Activated naive CD4-positive, alpha-beta T cell treated with anti-CD3 and anti-CD28 coated beads, Interleukin-2, amount 50 U/mL, for 72 hours (primary cell): Measurements from ENCODE around the gene SARM1. TPM values are rescaled to one million over a fixed set of nuclear protein-coding genes. Genes with fewer than 3 reads are reported as not detected.
"Not testable (repeated sequence)": the region's sequence is repeated elsewhere in the genome, so short reads cannot be mapped to it uniquely, and the experiment has no call there.

Experiments used
- ATAC-seq, 2 donors: fragments of 150-1000 bp; cut with Tn5 transposase; 2 replicates each; pipeline ENCODE4 v1.10.0; 2021; ENCODE audit warnings: mild to moderate bottlenecking in 2 of 2, moderate library complexity in 2 of 2
- DNase-seq, 2 donors: peaks; one replicate each; pipeline ENCODE4 v3.0.0; 2021 to 2022; ENCODE audit warnings: low spot score in 2 of 2
- H3K27ac Mint-ChIP-seq, 2 donors: one replicate each; pipeline ENCODE4 v1.8.0; 2022; ENCODE audit warnings: mild to moderate bottlenecking in 2 of 2, mixed read lengths in 2 of 2
- H3K36me3 Mint-ChIP-seq, 2 donors: one replicate each; pipeline ENCODE4 v1.8.0; 2022; ENCODE audit warnings: mixed read lengths in 2 of 2
- H3K9me3 Mint-ChIP-seq, 2 donors: one replicate each; pipeline ENCODE4 v1.8.0; 2022; ENCODE audit warnings: mixed read lengths in 2 of 2
- total RNA-seq, 2 donors: library from RNA; stranded (reverse); gene quantifications; one replicate each; pipeline ENCODE4 v1.2.3, GENCODE V29; 2022

SARM1 gene
- total RNA-seq, 2 donors from 2014 or later: 13.9 to 29.5 TPM

GRCh38 chr17:28335959-28336871, 35.3 kb upstream of the SARM1 start:
- DNase-seq (peak in 1 of 2 donors; percentile 10), ATAC-seq (peak in 1 of 2 donors; percentile 1)
- Mint-ChIP-seq H3K9me3 (no peaks in the 10 kb centered on the region), H3K27ac (peak overlapping the region; percentile 95 to 96), H3K36me3 (peaks cover 0 to 13% of the 10 kb centered on the region in 2 donors)

GRCh38 chr17:28338056-28338768, 33.3 kb upstream of the SARM1 start:
- peaks cover 0 to 13% of the 10 kb centered on the region in 2 donors for H3K36me3 Mint-ChIP-seq
- peak overlapping the region in 1 of 2 donors; percentile 95 for H3K27ac Mint-ChIP-seq

GRCh38 chr17:28338769-28339212, 32.7 kb upstream of the SARM1 start:
- H3K36me3 Mint-ChIP-seq: peaks cover 0 to 13% of the 10 kb centered on the region in 2 donors
- H3K27ac Mint-ChIP-seq: peak overlapping the region in 1 of 2 donors; percentile 95
- not testable (repeated sequence) for ATAC-seq, DNase-seq, H3K9me3 Mint-ChIP-seq

More at GRCh38 chr17:28338056-28338768, 33.3 kb upstream of the SARM1 start:
- ATAC-seq: no peak
- no peaks in the 10 kb centered on the region for H3K9me3 Mint-ChIP-seq
- DNase-seq: no peak

GRCh38 chr17:28339431-28339830, 32.1 kb upstream of the SARM1 start:
- H3K9me3 Mint-ChIP-seq: no peaks in the 10 kb centered on the region
- peaks cover 0 to 13% of the 10 kb centered on the region in 2 donors for H3K36me3 Mint-ChIP-seq
- DNase-seq (no peak), ATAC-seq (no peak)
- H3K27ac Mint-ChIP-seq: peak overlapping the region in 1 of 2 donors; percentile 65

GRCh38 chr17:28340374-28340773, 31.1 kb upstream of the SARM1 start:
- Mint-ChIP-seq H3K9me3 (no peaks in the 10 kb centered on the region), H3K27ac (no peak overlapping the region), H3K36me3 (peaks cover 0 to 13% of the 10 kb centered on the region in 2 donors)
- ATAC-seq (no peak), DNase-seq (no peak)

GRCh38 chr17:28341516-28341915, 30.0 kb upstream of the SARM1 start:
- DNase-seq (no peak), ATAC-seq (no peak)
- H3K27ac Mint-ChIP-seq: no peak overlapping the region
- H3K36me3 Mint-ChIP-seq: peaks cover 0 to 13% of the 10 kb centered on the region in 2 donors
- H3K9me3 Mint-ChIP-seq: no peaks in the 10 kb centered on the region

- no peaks in the 10 kb centered on the region for H3K9me3 Mint-ChIP-seq
- H3K27ac Mint-ChIP-seq: peak overlapping the region in 1 of 2 donors; percentile 29
- ATAC-seq (no peak), DNase-seq (no peak)
- peaks cover 0 to 13% of the 10 kb centered on the region in 2 donors for H3K36me3 Mint-ChIP-seq
Measured at GRCh38 chr17:28342313-28342712, 29.2 kb upstream of the SARM1 start.

GRCh38 chr17:28343491-28343932, 28.0 kb upstream of the SARM1 start:
- DNase-seq (no peak), ATAC-seq (peak in 1 of 2 donors; percentile 19)
- Mint-ChIP-seq H3K27ac (peak overlapping the region in 1 of 2 donors; percentile 38), H3K9me3 (no peaks in the 10 kb centered on the region), H3K36me3 (peaks cover 0 to 2% of the 10 kb centered on the region in 2 donors)

GRCh38 chr17:28344011-28344410, 27.5 kb upstream of the SARM1 start:
- Mint-ChIP-seq H3K9me3 (no peaks in the 10 kb centered on the region), H3K36me3 (no peaks in the 10 kb centered on the region), H3K27ac (peak overlapping the region; percentile 22 to 38)
- ATAC-seq: peak in 1 of 2 donors; percentile 18
- no peak for DNase-seq

- ATAC-seq (peak in 1 of 2 donors; percentile 25), DNase-seq (no peak)
- H3K27ac Mint-ChIP-seq: peak overlapping the region; percentile 22 to 38
- H3K9me3 Mint-ChIP-seq: no peaks in the 10 kb centered on the region
- no peaks in the 10 kb centered on the region for H3K36me3 Mint-ChIP-seq
Measured at GRCh38 chr17:28344435-28344901, 27.0 kb upstream of the SARM1 start.

- peak in 1 of 2 donors; percentile 15 for ATAC-seq
- H3K27ac Mint-ChIP-seq: peak overlapping the region; percentile 51 to 72
- no peak for DNase-seq
- H3K36me3 Mint-ChIP-seq: no peaks in the 10 kb centered on the region
- H3K9me3 Mint-ChIP-seq: no peaks in the 10 kb centered on the region
Measured at GRCh38 chr17:28345419-28346198, 25.9 kb upstream of the SARM1 start.

- no peak for DNase-seq
- no peaks in the 10 kb centered on the region for H3K36me3 Mint-ChIP-seq
- no peak for ATAC-seq
- peak overlapping the region; percentile 51 to 72 for H3K27ac Mint-ChIP-seq
- no peaks in the 10 kb centered on the region for H3K9me3 Mint-ChIP-seq
Measured at GRCh38 chr17:28346199-28346580, 25.3 kb upstream of the SARM1 start.

GRCh38 chr17:28346746-28347246, 24.7 kb upstream of the SARM1 start:
- DNase-seq (no peak), ATAC-seq (no peak)
- H3K36me3 Mint-ChIP-seq: no peaks in the 10 kb centered on the region
- no peaks in the 10 kb centered on the region for H3K9me3 Mint-ChIP-seq
- peak overlapping the region; percentile 51 to 72 for H3K27ac Mint-ChIP-seq

GRCh38 chr17:28347261-28347891, 24.1 kb upstream of the SARM1 start:
- H3K27ac Mint-ChIP-seq: peak overlapping the region in 1 of 2 donors; percentile 27
- no peaks in the 10 kb centered on the region for H3K9me3 Mint-ChIP-seq
- no peak for ATAC-seq
- DNase-seq: no peak
- no peaks in the 10 kb centered on the region for H3K36me3 Mint-ChIP-seq

GRCh38 chr17:28348979-28349378, 22.5 kb upstream of the SARM1 start:
- DNase-seq (no peak), ATAC-seq (no peak)
- Mint-ChIP-seq H3K27ac (no peak overlapping the region), H3K9me3 (no peaks in the 10 kb centered on the region), H3K36me3 (no peaks in the 10 kb centered on the region)

- DNase-seq: no peak
- no peaks in the 10 kb centered on the region for H3K9me3 Mint-ChIP-seq
- ATAC-seq: no peak
- H3K27ac Mint-ChIP-seq: peak overlapping the region in 1 of 2 donors; percentile 10
- no peaks in the 10 kb centered on the region for H3K36me3 Mint-ChIP-seq
Measured at GRCh38 chr17:28350271-28350670, 21.2 kb upstream of the SARM1 start.
